Activated CD4-positive, alpha-beta memory T cell treated with anti-CD3 and anti-CD28 coated beads for 36 hours (primary cell): ENCODE measurements around the gene RFC3. TPM values are rescaled to one million over a fixed set of nuclear protein-coding genes. Genes with fewer than 3 reads are reported as not detected.
"Not testable (repeated sequence)": the region's sequence is repeated elsewhere in the genome, so short reads cannot be mapped to it uniquely, and the experiment has no call there.

Experiments used
- CTCF ChIA-PET: fragments of 350-600 bp; sonication (Branson Sonifier 250); formaldehyde crosslinking; loops from one replicate; lab custom pipeline; 2021; ENCODE audit warnings: antibody characterized with exemption, inconsistent platforms; lab: Charles Lee
- POLR2A ChIA-PET: fragments of 350-600 bp; sonication (Branson Sonifier 250); formaldehyde crosslinking; loops from one replicate; lab custom pipeline; 2021; ENCODE audit warnings: antibody characterized with exemption; lab: Charles Lee
- DNase-seq: peaks from one replicate; pipeline ENCODE4 v3.0.0-alpha.2; 2020
- H3K27ac Mint-ChIP-seq: one replicate; pipeline ENCODE4 v1.8.0; 2021; ENCODE audit warnings: mixed read lengths
- H3K27me3 Mint-ChIP-seq: one replicate; pipeline ENCODE4 v1.8.0; 2021; ENCODE audit warnings: mixed read lengths
- H3K36me3 Mint-ChIP-seq: one replicate; pipeline ENCODE4 v1.8.0; 2021; ENCODE audit warnings: mixed read lengths
- H3K4me1 Mint-ChIP-seq: one replicate; pipeline ENCODE4 v1.8.0; 2021; ENCODE audit warnings: low read depth, mixed read lengths
- H3K4me3 Mint-ChIP-seq: one replicate; pipeline ENCODE4 v1.8.0; 2021; ENCODE audit warnings: mild to moderate bottlenecking, mixed read lengths
- H3K9me3 Mint-ChIP-seq: one replicate; pipeline ENCODE4 v1.8.0; 2021; ENCODE audit warnings: mixed read lengths
- intact Hi-C: fragments of 100-400 bp; cut with micrococcal nuclease; formaldehyde crosslinking; loops from one replicate; pipeline ENCODE4 v1.15.1; 2023
- total RNA-seq, 2 experiments: library from RNA; stranded (reverse); gene quantifications; one replicate each; pipeline ENCODE4 v1.2.3, GENCODE V29; 2021

RFC3 gene
- total RNA-seq = 10 to 100 TPM; 52.4 to 53.9 TPM

GRCh38 chr13:33817901-33818706, at the start of gene RFC3:
Gene RFC3, plus strand, starts transcription at chr13:33818149. Its CDS starts 30 bp downstream, at chr13:33818179.
- peak within 1 kb of the TSS; percentile 62 for H3K27ac Mint-ChIP-seq
- POLR2A ChIA-PET = interaction anchor here (0.8 to 1.7 kb wide), 3 partner anchors 10 to 139 kb away, joined by 4 to 7 read pairs (median 4); no protein-coding TSS in a partner anchor
- CTCF ChIA-PET = interaction anchor here (0.6 to 1.7 kb wide), 5 partner anchors 14 to 275 kb away, joined by 3 to 6 read pairs (median 3); no protein-coding TSS in a partner anchor
- H3K36me3 Mint-ChIP-seq = peaks cover 30% of the 10 kb centered on the region
- DNase-seq = peak; percentile 96
- H3K9me3 Mint-ChIP-seq = no peaks in the 10 kb centered on the region
- intact Hi-C loops = loop anchor here (1.0 to 2.0 kb wide), 6 partner anchors 31 to 339 kb away; no protein-coding TSS in a partner anchor
- peaks cover 4% of the 10 kb centered on the region for H3K27me3 Mint-ChIP-seq
- peaks cover 34% of the 10 kb centered on the region for H3K4me1 Mint-ChIP-seq
- peak within 1 kb of the TSS; percentile 99 for H3K4me3 Mint-ChIP-seq

GRCh38 chr13:33771296-33771695, 46.7 kb upstream of the RFC3 start:
- peaks cover 12% of the 10 kb centered on the region for H3K27me3 Mint-ChIP-seq
- no peaks in the 10 kb centered on the region for H3K4me1 Mint-ChIP-seq
- H3K27ac Mint-ChIP-seq = no peak overlapping the region
- H3K4me3 Mint-ChIP-seq = no peak overlapping the region
- DNase-seq = no peak
- H3K36me3 Mint-ChIP-seq = no peaks in the 10 kb centered on the region
- intact Hi-C loops = no loop called here
- POLR2A ChIA-PET = no interaction called here
- CTCF ChIA-PET = no interaction called here
- H3K9me3 Mint-ChIP-seq = no peaks in the 10 kb centered on the region

- Mint-ChIP-seq H3K27ac (no peak overlapping the region), H3K4me1 (no peaks in the 10 kb centered on the region), H3K27me3 (peaks cover 2% of the 10 kb centered on the region), H3K4me3 (no peak overlapping the region), H3K9me3 (no peaks in the 10 kb centered on the region), H3K36me3 (no peaks in the 10 kb centered on the region)
- DNase-seq = no peak
- intact Hi-C loops = no loop called here
- POLR2A ChIA-PET = no interaction called here
- CTCF ChIA-PET = no interaction called here
These were observed 44.0 kb upstream of the RFC3 start for GRCh38 chr13:33773790-33774462.

GRCh38 chr13:33775339-33776108, 42.4 kb upstream of the RFC3 start:
- Mint-ChIP-seq H3K9me3 (peaks cover 1% of the 10 kb centered on the region), H3K36me3 (no peaks in the 10 kb centered on the region), H3K27ac (no peak overlapping the region), H3K4me3 (no peak overlapping the region), H3K27me3 (peaks cover 3% of the 10 kb centered on the region), H3K4me1 (no peaks in the 10 kb centered on the region)
- ChIA-PET CTCF (interaction anchor here (0.6 kb wide), 1 partner anchor 662 kb away, joined by 8 read pairs; no protein-coding TSS in a partner anchor), POLR2A (no interaction called here)
- intact Hi-C loops = no loop called here
- DNase-seq = no peak

GRCh38 chr13:33776239-33776881, 41.6 kb upstream of the RFC3 start:
- Mint-ChIP-seq H3K27me3 (peaks cover 2% of the 10 kb centered on the region), H3K27ac (no peak overlapping the region), H3K4me1 (no peaks in the 10 kb centered on the region), H3K9me3 (peaks cover 4% of the 10 kb centered on the region), H3K4me3 (no peak overlapping the region), H3K36me3 (no peaks in the 10 kb centered on the region)
- no peak for DNase-seq
- ChIA-PET POLR2A (no interaction called here), CTCF (no interaction called here)
- intact Hi-C loops = no loop called here

GRCh38 chr13:33782631-33783030, 35.3 kb upstream of the RFC3 start:
- CTCF ChIA-PET = no interaction called here
- peaks cover 6% of the 10 kb centered on the region for H3K27me3 Mint-ChIP-seq
- no peaks in the 10 kb centered on the region for H3K36me3 Mint-ChIP-seq
- no peak overlapping the region for H3K4me3 Mint-ChIP-seq
- peaks cover 7% of the 10 kb centered on the region for H3K9me3 Mint-ChIP-seq
- DNase-seq = no peak
- H3K27ac Mint-ChIP-seq = no peak overlapping the region
- peaks cover 12% of the 10 kb centered on the region for H3K4me1 Mint-ChIP-seq
- POLR2A ChIA-PET = no interaction called here
- intact Hi-C loops = no loop called here

- H3K9me3 Mint-ChIP-seq, H3K27ac Mint-ChIP-seq, H3K36me3 Mint-ChIP-seq, POLR2A ChIA-PET, H3K4me3 Mint-ChIP-seq, DNase-seq, CTCF ChIA-PET, H3K27me3 Mint-ChIP-seq, intact Hi-C loops: not testable (repeated sequence)
- H3K4me1 Mint-ChIP-seq = peaks cover 12% of the 10 kb centered on the region
These were observed 34.7 kb upstream of the RFC3 start for GRCh38 chr13:33783212-33783611.

GRCh38 chr13:33784738-33785137, 33.2 kb upstream of the RFC3 start:
- POLR2A ChIA-PET = no interaction called here
- Mint-ChIP-seq H3K9me3 (peaks cover 7% of the 10 kb centered on the region), H3K36me3 (no peaks in the 10 kb centered on the region), H3K27me3 (peaks cover 6% of the 10 kb centered on the region), H3K4me1 (peaks cover 12% of the 10 kb centered on the region), H3K27ac (no peak overlapping the region), H3K4me3 (no peak overlapping the region)
- no peak for DNase-seq
- intact Hi-C loops = no loop called here
- CTCF ChIA-PET = no interaction called here

GRCh38 chr13:33785384-33785783, 32.6 kb upstream of the RFC3 start:
- DNase-seq = no peak
- intact Hi-C loops = no loop called here
- Mint-ChIP-seq H3K27ac (no peak overlapping the region), H3K27me3 (peaks cover 6% of the 10 kb centered on the region), H3K4me1 (peaks cover 12% of the 10 kb centered on the region), H3K36me3 (no peaks in the 10 kb centered on the region), H3K9me3 (peaks cover 7% of the 10 kb centered on the region), H3K4me3 (no peak overlapping the region)
- POLR2A ChIA-PET = no interaction called here
- CTCF ChIA-PET = no interaction called here

GRCh38 chr13:33787051-33787591, 30.8 kb upstream of the RFC3 start:
- no peak overlapping the region for H3K27ac Mint-ChIP-seq
- peak overlapping the region; percentile 45 for H3K4me3 Mint-ChIP-seq
- ChIA-PET CTCF (no interaction called here), POLR2A (no interaction called here)
- intact Hi-C loops = loop anchor here (2.0 kb wide), 1 partner anchor 30 kb away; no protein-coding TSS in a partner anchor
- H3K9me3 Mint-ChIP-seq = peaks cover 3% of the 10 kb centered on the region
- H3K36me3 Mint-ChIP-seq = no peaks in the 10 kb centered on the region
- peak; percentile 10 for DNase-seq
- no peaks in the 10 kb centered on the region for H3K27me3 Mint-ChIP-seq
- peaks cover 14% of the 10 kb centered on the region for H3K4me1 Mint-ChIP-seq

GRCh38 chr13:33789066-33789606, 28.8 kb upstream of the RFC3 start:
- peaks cover 5% of the 10 kb centered on the region for H3K9me3 Mint-ChIP-seq
- H3K4me1 Mint-ChIP-seq = peaks cover 14% of the 10 kb centered on the region
- ChIA-PET POLR2A (no interaction called here), CTCF (interaction anchor here (0.6 kb wide), 1 partner anchor 807 kb away, joined by 3 read pairs; no protein-coding TSS in a partner anchor)
- no peaks in the 10 kb centered on the region for H3K36me3 Mint-ChIP-seq
- no peak overlapping the region for H3K27ac Mint-ChIP-seq
- intact Hi-C loops = no loop called here
- no peak for DNase-seq
- no peak overlapping the region for H3K4me3 Mint-ChIP-seq
- H3K27me3 Mint-ChIP-seq = no peaks in the 10 kb centered on the region
